H54 (cell line): Measurements from ENCODE around the gene FPGS.

ENCODE experiments used
- DNase-seq: peaks from one replicate; pipeline ENCODE4 v3.0.0; 2011; ENCODE audit warnings: low spot score, mixed read lengths; ENCODE audit not compliant: insufficient read length
- FAIRE-seq: peaks from 3 replicates; lab custom pipeline; 2011; peaks lifted over from hg19 to GRCh38; lab: Jason Lieb, UNC
- POLR2A ChIP-seq: IDR thresholded peaks from 2 replicates; pipeline ENCODE4 v1.6.1; 2011; ENCODE audit warnings: low read depth, mild to moderate bottlenecking, low read length

FPGS gene

DNA sequence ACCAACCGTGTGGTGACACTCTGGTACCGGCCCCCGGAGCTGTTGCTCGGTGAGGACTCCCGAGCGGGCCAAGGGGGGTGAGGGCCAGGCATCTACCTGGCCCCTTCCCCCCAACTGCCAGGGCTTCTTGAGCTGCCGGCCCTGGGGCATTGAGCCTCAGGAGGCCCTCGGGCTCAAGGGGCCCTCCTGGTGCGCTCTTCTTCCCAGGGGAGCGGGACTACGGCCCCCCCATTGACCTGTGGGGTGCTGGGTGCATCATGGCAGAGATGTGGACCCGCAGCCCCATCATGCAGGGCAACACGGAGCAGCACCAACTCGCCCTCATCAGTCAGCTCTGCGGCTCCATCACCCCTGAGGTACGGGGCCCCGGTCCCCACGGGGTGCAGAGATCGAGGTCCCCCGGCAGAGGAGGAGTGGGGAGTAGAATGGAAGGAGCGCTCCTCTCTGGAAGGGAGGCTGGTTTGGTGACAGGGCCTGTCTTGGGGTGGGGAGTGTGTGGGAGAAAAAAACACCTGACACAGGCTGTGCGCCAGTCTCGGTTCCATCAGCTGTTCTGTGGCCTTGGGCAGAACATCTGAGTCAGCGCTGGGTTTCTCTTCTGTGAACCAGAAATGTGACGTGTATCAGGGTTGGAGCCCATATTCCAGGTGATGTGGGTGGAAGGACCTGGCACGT, 14.2 kb upstream of the FPGS start:
- no peak for FAIRE-seq
- no peak for DNase-seq
- TF ChIP-seq POLR2A, result no peak

DNA sequence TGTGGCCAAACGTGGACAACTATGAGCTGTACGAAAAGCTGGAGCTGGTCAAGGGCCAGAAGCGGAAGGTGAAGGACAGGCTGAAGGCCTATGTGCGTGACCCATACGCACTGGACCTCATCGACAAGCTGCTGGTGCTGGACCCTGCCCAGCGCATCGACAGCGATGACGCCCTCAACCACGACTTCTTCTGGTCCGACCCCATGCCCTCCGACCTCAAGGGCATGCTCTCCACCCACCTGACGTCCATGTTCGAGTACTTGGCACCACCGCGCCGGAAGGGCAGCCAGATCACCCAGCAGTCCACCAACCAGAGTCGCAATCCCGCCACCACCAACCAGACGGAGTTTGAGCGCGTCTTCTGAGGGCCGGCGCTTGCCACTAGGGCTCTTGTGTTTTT, 13.5 kb upstream of the FPGS start:
- TF ChIP-seq POLR2A, result no peak
- DNase-seq (no peak), FAIRE-seq (no peak)

DNA sequence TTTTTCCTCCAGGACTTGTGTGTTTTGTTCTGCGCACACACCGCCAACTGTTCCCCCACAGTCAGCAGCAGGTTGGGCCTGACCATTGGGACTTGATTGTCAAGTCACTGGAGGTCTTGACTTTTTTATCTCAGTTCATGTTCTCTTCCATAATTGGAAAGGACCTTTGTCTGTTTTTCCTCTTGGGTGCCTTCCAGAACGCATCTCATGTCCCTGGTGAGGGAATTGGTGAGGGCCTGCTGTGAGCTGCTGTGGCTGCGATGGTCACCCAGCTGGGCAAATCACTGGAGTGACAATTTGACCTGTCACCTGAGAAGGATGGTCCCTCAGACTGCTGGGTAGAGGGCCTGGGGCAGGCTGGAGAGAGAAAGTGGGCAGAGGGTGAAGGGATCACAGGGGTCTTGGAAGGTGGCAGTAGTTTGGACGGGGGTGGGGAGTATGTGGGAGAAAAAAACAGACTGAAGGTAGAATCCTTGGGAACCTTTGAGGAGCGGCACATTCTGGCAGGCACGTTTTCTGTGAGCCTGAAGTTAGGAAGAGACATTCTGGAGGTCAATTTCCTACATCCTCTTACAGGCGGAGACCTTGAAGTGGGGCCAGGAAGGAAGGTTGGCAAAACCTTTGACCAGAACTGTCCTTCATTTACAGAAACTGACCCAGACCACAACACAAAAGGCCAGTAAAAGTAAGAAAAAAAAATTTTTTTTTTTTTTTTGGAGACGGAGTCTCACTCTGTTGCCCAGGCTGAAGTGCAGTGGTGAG, 12.4 kb upstream of the FPGS start:
- DNase-seq (no peak), FAIRE-seq (no peak)
- no peak for TF ChIP-seq POLR2A

DNA sequence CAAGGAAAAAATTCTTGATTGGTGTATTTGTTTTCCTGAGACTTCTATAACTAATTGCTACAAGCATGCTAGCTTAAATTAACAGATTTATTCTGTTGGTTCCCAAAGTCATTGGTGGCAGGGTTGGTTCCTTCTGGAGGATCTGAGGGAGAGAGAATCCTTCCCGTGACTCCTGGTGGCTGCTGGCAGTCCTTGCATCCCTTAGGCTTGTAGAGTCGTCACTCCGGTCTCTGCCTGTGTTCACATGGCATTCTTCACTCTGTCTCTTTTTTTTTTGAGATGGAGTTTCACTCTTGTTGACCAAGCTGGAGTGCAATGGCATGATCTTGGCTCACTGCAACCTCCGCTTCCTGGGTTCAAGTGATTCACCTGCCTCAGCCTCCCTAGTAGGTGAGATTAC, 11.6 kb upstream of the FPGS start:
- no peak for TF ChIP-seq POLR2A
- DNase-seq (no peak), FAIRE-seq (no peak)

DNA sequence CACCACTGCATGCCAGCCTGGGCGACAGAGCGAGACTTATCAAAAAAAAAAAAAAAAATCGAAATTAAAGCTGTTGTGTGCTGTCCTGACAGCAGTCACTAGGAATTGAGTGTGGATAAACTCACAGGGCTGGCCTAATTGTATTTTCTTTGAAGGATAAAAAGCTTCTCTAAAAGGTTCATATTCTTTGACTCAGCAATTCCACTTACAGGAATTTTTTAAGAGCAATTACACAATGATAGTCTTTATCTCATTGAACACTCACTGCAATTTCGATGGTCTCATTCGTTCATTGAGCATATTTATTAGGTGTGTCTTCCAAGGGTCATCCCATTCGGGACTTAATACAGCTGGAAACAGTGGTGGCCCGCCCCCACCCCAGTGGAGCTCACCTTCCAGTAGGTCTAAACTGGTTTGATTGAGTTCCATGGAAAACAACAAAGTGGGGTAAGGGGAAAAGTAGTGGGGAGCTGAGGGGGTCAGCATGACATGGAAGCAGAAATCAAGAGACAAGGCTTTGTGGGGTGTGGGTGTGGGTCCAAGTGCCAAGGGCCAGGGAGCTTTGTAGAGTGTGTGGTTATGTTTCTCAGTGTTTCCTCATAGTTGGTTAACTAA, 10.2 kb upstream of the FPGS start:
- TF ChIP-seq POLR2A, result no peak
- no peak for DNase-seq
- no peak for FAIRE-seq

DNA sequence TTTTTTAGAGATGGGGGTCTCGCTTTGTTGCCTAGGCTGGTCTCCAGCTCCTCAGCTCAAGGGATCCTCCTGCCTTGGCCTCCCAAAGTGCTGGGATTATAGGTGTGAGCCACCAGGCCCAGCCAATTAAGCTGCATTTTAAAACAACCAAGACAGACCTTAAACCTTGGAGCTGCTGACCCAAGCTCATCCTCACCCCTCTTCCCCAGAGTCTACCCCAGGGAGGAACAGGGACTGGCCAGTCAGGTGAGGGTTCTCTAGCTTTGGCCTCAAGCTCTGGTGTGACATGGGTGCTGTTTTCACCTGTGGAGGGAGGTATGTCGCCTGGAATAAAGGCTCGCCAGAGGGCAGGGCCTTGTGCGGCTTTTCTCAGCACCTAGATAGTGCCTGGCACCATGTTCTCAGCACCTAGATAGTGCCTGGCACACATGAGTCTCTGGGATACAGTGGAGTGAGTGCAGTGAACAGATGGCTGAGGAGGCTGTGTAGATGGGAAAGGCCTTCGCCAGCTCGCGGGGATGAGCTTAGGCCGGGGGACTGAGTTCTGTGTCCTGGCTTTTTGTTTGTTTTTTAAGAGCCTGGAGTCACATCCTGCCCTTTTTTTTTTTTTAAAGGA, 9.5 kb upstream of the FPGS start:
- no peak for TF ChIP-seq POLR2A
- DNase-seq (no peak), FAIRE-seq (no peak)

DNA sequence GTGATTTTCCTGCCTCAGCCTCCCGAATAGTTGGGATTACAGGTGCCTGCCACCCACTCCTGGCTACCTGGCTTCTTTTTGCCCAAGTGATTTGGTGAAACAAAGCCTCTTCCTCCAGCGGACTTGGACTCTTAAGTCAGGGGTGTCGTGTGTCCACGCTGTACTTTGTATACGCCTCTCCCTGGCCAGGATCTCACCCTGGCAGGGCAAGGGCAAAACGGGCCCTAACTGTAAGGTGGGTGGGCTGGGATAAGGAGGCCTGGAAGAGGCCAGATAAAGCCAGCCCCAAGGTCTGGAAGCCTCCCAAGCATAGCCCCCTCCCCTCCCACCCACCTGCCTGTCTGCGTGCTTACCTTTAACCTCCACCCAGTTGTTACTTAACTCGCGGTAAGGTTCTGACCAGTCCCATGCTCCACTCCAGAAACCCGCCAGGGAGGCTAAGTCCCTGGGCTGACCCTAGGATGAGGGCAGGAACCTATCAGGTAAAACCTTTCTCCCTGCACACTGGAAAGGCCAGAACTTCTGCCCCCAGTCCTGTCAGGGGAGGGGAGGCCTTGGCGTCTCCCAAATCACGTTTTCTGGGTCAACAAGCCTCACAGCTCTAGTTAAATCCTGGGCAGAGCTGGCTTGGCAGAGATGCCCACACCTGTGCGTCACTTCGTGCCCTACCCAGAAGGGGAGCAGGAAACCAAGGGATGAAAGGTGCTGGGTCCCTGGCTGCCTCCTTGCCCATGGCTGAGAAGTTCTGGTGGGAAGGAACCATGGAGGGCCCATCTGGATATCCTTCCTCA, 8.5 kb upstream of the FPGS start:
- TF ChIP-seq POLR2A, result no peak
- FAIRE-seq, result no peak
- DNase-seq, result no peak

DNA sequence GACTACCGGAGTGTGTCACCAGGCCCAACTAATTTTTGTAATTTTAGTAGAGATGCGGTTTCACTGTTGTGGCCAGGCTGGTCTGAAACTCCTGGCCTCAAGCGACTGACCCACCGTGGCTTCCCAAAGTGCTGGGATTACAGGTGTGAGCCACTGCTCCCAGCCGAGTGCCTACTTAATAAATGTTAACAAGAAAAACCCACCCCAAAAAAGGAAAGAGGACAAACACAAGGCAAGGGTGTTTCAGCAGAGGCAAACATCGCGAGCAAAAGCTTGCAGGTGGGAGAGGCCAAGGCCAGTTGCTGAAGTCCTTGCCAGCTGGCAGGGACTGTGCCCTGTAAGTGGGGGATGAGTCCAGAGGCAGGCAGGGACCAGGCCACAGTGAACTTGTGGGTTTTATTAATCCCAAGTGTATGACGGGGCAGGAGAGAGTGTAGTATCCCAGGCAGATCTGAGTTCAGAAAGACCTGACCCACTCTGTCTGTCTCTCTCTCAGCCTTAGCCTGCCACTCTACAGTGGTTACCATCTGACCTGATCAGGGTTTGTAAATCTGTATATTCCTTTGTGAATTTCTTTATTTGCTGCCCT, 6.4 kb upstream of the FPGS start:
- FAIRE-seq (no peak), DNase-seq (no peak)
- no peak for TF ChIP-seq POLR2A

DNA sequence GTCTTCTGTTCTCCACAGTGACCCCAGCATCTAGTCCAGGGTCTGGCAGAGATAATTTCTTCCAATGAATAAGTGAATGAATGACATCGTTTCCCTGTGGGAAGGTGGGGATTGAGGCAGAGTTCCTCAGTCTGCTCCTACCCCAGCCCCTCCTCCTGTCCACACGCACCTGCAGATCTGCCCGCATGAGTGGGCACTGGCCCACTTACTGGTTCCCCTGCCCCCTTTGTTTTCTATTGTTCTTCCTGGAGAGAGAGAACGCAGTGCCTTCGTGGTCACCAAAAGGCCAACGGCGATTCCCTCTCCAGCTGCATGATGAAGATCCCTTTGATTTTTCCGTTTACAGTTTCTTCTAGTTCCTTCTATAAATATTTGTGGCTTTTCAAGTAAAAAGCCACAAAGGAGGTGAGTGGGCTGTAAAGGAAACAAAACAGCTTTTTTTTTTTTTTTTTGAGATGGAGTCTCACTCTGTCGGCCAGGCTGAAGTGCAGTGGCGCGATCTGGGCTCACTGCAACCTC, 5.8 kb upstream of the FPGS start:
- TF ChIP-seq POLR2A, result no peak
- DNase-seq (no peak), FAIRE-seq (no peak)

DNA sequence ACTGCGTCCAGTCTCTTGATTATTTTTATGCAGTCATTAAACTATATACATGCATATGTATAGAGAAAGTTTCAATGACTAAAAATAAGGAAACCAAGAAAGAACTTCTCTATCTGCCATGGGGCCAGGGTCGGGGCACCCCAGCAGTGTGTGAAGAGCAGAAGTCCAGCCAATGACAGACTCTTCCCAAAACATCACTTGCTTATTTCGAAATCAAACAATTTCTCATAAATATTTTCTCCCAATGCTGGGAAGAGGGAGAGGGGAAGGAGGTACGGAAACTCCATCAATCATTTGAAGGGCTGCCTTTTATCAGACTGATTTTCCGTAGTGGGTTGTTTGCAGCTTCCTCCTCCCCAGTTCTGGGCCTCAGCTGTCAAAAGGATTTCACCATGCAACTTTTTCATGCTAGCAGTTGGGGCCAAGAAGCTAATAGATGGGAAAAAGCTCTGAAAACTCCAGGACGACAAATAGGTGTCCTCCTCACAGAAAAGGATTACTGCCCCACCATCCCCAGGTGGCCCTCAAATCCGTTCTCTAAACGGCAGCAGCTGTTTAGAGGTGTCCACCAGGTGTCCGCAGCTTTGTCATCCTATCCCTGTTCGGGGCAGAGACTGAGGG, 617 bp upstream of the FPGS start:
- FAIRE-seq (no peak), DNase-seq (no peak)
- no peak for TF ChIP-seq POLR2A

DNA sequence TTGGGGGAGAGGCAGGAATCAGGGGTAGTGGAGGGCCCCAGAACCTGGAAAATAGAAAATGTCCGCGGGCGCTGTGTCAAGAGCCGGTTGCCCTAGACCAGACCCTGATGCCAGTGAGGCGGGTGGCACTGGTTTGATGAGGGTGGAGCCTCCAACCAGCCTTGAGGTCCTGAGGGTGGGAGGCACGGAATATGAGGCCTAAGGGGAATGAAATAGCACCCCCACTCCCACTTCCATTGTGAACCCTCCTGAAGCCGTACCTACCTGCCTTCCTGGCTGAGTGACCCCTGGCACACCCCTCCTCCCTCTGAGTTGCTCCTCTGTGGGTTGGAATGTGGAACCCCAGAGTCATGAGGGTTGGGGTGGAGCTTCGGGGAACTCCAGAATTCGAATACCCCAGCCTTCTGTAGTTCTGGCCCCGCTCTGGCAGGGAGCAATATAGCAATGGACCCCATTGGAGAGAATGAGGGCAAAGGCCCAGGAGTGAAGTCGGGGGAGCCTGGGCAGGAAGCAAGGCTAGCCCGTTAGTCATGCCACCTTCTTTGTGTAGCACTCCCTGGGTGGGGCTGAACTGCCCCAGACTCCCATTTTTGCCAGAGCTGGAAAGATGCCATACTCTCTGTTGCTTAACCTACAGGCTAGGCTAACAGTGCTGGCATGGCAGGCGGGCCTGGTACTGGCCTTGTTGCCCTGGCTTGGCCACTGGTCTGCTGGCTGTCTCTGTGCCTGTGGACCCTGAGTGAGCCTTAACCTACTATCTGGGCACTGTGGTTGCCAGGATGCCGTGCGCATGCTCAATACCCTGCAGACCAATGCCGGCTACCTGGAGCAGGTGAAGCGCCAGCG, 1.0 kb downstream of the FPGS start:
- FAIRE-seq (peak; percentile 38), DNase-seq (peak; percentile 99)
- 0 out of 2 replicates have a peak, but pooled peaks have one; percentile 19 for TF ChIP-seq POLR2A

DNA sequence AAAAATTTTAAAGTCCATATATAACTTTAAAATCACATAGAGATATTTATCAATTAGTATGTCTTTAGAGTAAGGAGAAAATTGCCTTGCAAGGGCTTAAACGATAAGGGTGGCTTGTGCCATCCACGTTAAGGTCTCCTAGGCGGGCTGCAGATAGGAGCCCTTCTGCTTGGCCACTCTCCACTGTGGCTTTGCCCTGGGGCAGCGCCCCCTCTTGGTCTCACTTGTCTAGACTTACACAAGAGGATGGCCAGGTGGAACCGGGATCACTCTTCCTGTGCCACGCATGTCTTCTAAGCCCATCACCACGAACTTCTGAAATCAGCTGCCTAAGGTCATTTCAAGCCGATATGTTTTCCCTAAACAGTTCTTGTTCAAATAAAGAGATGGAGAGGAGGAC, 2.9 kb downstream of the FPGS start:
- DNase-seq, result no peak
- FAIRE-seq, result no peak
- no peak for TF ChIP-seq POLR2A
